DND-41 (cell line): Measurements from ENCODE around the gene UBE2J1.

Source experiments
- ATAC-seq: fragments of 200-7000 bp; cut with Tn5 transposase; 3 replicates; pipeline ENCODE4 v1.9.1; 2021; ENCODE audit warnings: low read depth; ENCODE audit not compliant: insufficient read depth
- DNase-seq: peaks from one replicate; pipeline ENCODE4 v3.0.0-alpha.2; 2020
- H2AFZ ChIP-seq: 2 replicates; pipeline ENCODE4 v1.6.0; 2012; ENCODE audit warnings: low read depth, low read length
- H3K27ac ChIP-seq: 2 replicates; pipeline ENCODE4 v1.5.1; 2012; ENCODE audit warnings: low read length, inconsistent platforms
- H3K27me3 ChIP-seq: fragments of 200-600 bp; sonication (generic); 2 replicates; pipeline ENCODE4 v1.6.0; 2012; ENCODE audit warnings: low read length, mild to moderate bottlenecking, inconsistent platforms; ENCODE audit not compliant: insufficient read depth, poor library complexity
- H3K36me3 ChIP-seq: 2 replicates; pipeline ENCODE4 v1.5.1; 2012; ENCODE audit warnings: low read length, inconsistent platforms; ENCODE audit not compliant: insufficient read depth
- H3K4me1 ChIP-seq: 2 replicates; pipeline ENCODE4 v1.5.1; 2012; ENCODE audit warnings: mild to moderate bottlenecking, low read length; ENCODE audit not compliant: insufficient read depth
- H3K4me2 ChIP-seq: 2 replicates; pipeline ENCODE4 v1.6.0; 2012; ENCODE audit warnings: mild to moderate bottlenecking, moderate library complexity, low read length, inconsistent platforms; ENCODE audit not compliant: insufficient read depth
- H3K4me3 ChIP-seq, 2 experiments: fragments of 200-600 bp in 1 of 2; shearing (Covaris generic) in 1 of 2; 2 replicates each; pipeline ENCODE4 v1.5.1; 2012 to 2016; ENCODE audit warnings: inconsistent platforms in 2 of 2, low read length in 2 of 2, mild to moderate bottlenecking in 2 of 2, low read depth in 1 of 2, moderate library complexity in 1 of 2
- H3K79me2 ChIP-seq: 2 replicates; pipeline ENCODE4 v1.6.0; 2012; ENCODE audit warnings: low read length, inconsistent platforms; ENCODE audit not compliant: insufficient read depth
- H3K9ac ChIP-seq: 2 replicates; pipeline ENCODE4 v1.6.0; 2012; ENCODE audit warnings: low read depth, mild to moderate bottlenecking, inconsistent platforms, low read length, moderate library complexity
- H3K9me3 ChIP-seq: 2 replicates; pipeline ENCODE4 v1.5.1; 2012; ENCODE audit warnings: low read length, moderate library complexity, mild to moderate bottlenecking, inconsistent platforms; ENCODE audit not compliant: insufficient read depth, severe bottlenecking
- H4K20me1 ChIP-seq: 2 replicates; pipeline ENCODE4 v1.6.0; 2012; ENCODE audit warnings: low read length; ENCODE audit not compliant: insufficient read depth
- EZH2 ChIP-seq: IDR thresholded peaks from 3 replicates; pipeline ENCODE4 v1.6.1; 2012; ENCODE audit warnings: borderline replicate concordance, low read depth, mild to moderate bottlenecking, moderate library complexity, low read length, inconsistent platforms; ENCODE audit not compliant: severe bottlenecking
- TF ChIP-seq, protein P1 (sequence below): IDR thresholded peaks from 2 replicates; pipeline ENCODE4 v1.5.1; 2012; ENCODE audit warnings: borderline replicate concordance, low read length, moderate library complexity, mild to moderate bottlenecking; ENCODE audit not compliant: poor library complexity, severe bottlenecking; ENCODE audit errors: extremely low read depth

Gene UBE2J1

DNA sequence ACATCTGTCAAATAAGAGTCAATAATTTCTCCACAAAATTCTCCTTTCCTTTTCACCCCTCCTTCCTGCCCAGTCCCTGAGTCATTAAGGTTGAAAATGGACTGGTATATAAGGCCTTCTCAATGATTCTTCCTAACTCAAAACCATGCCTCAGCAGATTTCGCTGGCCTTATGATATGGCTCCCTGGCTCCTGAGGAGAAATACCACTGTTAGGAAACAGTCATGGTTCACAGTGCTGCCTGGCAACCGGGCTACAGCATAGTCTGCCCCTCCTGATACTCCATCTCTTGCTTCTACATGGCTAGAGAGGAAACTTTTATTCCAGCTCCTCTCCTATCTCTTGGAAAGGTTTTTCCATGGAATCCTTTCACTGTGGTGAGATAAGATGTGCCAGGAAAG is 4.7 kb downstream of the UBE2J1 start:
- no peaks in the 10 kb centered on the region for H3K9me3 ChIP-seq
- ATAC-seq (no peak), DNase-seq (no peak)
- TF ChIP-seq, protein P1, sequence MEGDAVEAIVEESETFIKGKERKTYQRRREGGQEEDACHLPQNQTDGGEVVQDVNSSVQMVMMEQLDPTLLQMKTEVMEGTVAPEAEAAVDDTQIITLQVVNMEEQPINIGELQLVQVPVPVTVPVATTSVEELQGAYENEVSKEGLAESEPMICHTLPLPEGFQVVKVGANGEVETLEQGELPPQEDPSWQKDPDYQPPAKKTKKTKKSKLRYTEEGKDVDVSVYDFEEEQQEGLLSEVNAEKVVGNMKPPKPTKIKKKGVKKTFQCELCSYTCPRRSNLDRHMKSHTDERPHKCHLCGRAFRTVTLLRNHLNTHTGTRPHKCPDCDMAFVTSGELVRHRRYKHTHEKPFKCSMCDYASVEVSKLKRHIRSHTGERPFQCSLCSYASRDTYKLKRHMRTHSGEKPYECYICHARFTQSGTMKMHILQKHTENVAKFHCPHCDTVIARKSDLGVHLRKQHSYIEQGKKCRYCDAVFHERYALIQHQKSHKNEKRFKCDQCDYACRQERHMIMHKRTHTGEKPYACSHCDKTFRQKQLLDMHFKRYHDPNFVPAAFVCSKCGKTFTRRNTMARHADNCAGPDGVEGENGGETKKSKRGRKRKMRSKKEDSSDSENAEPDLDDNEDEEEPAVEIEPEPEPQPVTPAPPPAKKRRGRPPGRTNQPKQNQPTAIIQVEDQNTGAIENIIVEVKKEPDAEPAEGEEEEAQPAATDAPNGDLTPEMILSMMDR = no peak
- no peak for TF ChIP-seq EZH2
- no peak overlapping the region; the same call in 1 of the 2 replicates for H3K9ac ChIP-seq
- H4K20me1 ChIP-seq = peaks cover 49% of the 10 kb centered on the region
- no peak overlapping the region for H3K4me3 ChIP-seq
- H3K4me1 ChIP-seq = peaks cover 46% of the 10 kb centered on the region
- no peak overlapping the region for H2AFZ ChIP-seq
- peaks cover 98% of the 10 kb centered on the region for H3K79me2 ChIP-seq
- H3K27ac ChIP-seq = peak overlapping the region; percentile 26
- no peaks in the 10 kb centered on the region for H3K27me3 ChIP-seq
- no peaks in the 10 kb centered on the region; the same call in 1 of the 2 replicates for H3K36me3 ChIP-seq
- peak overlapping the region; percentile 30 for H3K4me2 ChIP-seq

DNA sequence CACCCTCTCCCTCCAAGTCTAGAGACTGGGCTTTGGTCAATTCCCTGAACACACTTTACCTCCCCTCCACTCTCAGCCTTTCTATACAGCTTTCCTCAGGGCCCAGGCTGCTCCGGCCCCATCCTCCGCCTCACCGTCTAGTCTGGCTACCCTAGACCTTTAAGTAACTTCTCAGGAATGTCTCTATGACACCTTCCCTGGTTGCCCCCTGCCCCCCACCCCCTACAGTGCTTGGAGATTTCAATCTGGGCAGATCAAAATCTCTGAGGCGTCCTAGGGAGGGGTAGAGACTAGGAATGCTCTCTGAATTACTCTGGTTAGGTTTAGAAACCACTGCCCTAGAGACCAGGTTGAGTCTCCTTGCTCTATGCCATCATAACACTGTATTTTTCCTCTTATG is 6.1 kb downstream of the UBE2J1 start:
- Histone ChIP-seq H3K27me3 (no peaks in the 10 kb centered on the region), H3K9me3 (no peaks in the 10 kb centered on the region), H3K36me3 (peaks cover 10% of the 10 kb centered on the region), H4K20me1 (peaks cover 49% of the 10 kb centered on the region), H3K79me2 (peaks cover 94% of the 10 kb centered on the region), H3K9ac (no peak overlapping the region), H3K27ac (peak overlapping the region; percentile 27; the same call in 1 of the 2 replicates), H3K4me1 (peaks cover 41% of the 10 kb centered on the region), H2AFZ (no peak overlapping the region), H3K4me3 (no peak overlapping the region), H3K4me2 (no peak overlapping the region)
- ATAC-seq = no peak
- no peak for DNase-seq
- TF ChIP-seq, protein P1 = no peak
- no peak for TF ChIP-seq EZH2

DNA sequence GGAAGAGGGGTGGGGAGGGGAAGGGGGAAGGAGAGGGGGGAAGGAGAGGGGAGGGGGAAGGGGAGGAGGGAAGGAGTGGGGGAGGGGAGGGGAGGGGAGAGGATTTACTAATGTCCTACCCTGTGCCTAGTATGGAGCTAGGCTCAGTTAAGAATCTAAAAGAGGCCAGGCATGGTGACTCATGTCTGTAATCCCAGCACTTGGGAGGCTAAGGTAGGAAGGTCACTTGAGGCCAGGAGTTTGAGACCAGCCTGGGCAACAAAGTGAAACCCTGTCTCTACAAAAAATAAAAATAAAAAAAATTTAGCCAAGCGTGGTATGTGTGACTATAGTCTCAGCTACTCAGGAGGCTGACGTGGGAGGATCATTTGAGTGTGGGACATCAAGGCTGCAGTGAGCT is 13.0 kb downstream of the UBE2J1 start:
- H3K4me3 ChIP-seq = no peak overlapping the region
- H2AFZ ChIP-seq = no peak overlapping the region
- H3K36me3 ChIP-seq = peaks cover 60% of the 10 kb centered on the region
- no peaks in the 10 kb centered on the region for H3K27me3 ChIP-seq
- DNase-seq (no peak), ATAC-seq (no peak)
- TF ChIP-seq, protein P1 = no peak
- no peak for TF ChIP-seq EZH2
- H3K27ac ChIP-seq = peak overlapping the region; percentile 52; the same call in 1 of the 2 replicates
- H3K79me2 ChIP-seq = peaks cover 28% of the 10 kb centered on the region
- H4K20me1 ChIP-seq = peaks cover 10% of the 10 kb centered on the region
- H3K9ac ChIP-seq = no peak overlapping the region
- H3K4me2 ChIP-seq = no peak overlapping the region
- H3K9me3 ChIP-seq = no peaks in the 10 kb centered on the region
- 0 out of 2 replicates have a peak, but pooled peaks cover under 1% of the 10 kb centered on the region for H3K4me1 ChIP-seq
